Fibroblast of villous mesenchyme (primary cell): ENCODE measurements around the gene EVI5L. TPM values are rescaled to one million over a fixed set of nuclear protein-coding genes. Genes with fewer than 3 reads are reported as not detected.
A peak's percentile ranks its signal among the peaks of the same experiment; 100 is the strongest.

ENCODE experiments used
- DNase-seq: peaks from one replicate; pipeline ENCODE4 v3.0.0-alpha.2; 2010; ENCODE audit warnings: low read depth
- H3K4me3 ChIP-seq: 2 replicates; pipeline ENCODE4 v1.5.1; 2011; ENCODE audit warnings: low read depth, mild to moderate bottlenecking, low read length
- CTCF ChIP-seq: IDR thresholded peaks from 2 replicates; pipeline ENCODE4 v1.5.1; 2012; ENCODE audit warnings: low read depth, mild to moderate bottlenecking, low read length; ENCODE audit not compliant: insufficient read depth
- total RNA-seq: library from RNA; depleted of rRNA; stranded (reverse); fragments of >200 nt; gene quantifications from 2 replicates; pipeline ENCODE4 v1.2.3, GENCODE V29; 2012

EVI5L gene
- total RNA-seq, 1 donor = 25.5 TPM

- no peak for TF ChIP-seq CTCF
- no peak overlapping the region for H3K4me3 ChIP-seq
- no peak for DNase-seq
Measured at GRCh38 chr19:7863971-7864689, 34.1 kb downstream of the EVI5L start.

- H3K4me3 ChIP-seq = no peak overlapping the region
- no peak for TF ChIP-seq CTCF
- no peak for DNase-seq
Measured at GRCh38 chr19:7864690-7865074, 34.7 kb downstream of the EVI5L start.

GRCh38 chr19:7865262-7865911 lies 35.4 kb downstream of the EVI5L start:
- no peak for DNase-seq
- no peak for TF ChIP-seq CTCF
- H3K4me3 ChIP-seq = no peak overlapping the region

GRCh38 chr19:7866399-7867091 lies 36.5 kb downstream of the EVI5L start:
- H3K4me3 ChIP-seq = no peak overlapping the region
- no peak for TF ChIP-seq CTCF
- DNase-seq = no peak

GRCh38 chr19:7867092-7867844 lies 37.2 kb downstream of the EVI5L start:
- H3K4me3 ChIP-seq = no peak overlapping the region
- DNase-seq = no peak
- no peak for TF ChIP-seq CTCF

- H3K4me3 ChIP-seq = peak overlapping the region; percentile 57
- DNase-seq = no peak
Measured at GRCh38 chr19:7868326-7868670, 38.3 kb downstream of the EVI5L start.

More at GRCh38 chr19:7868326-7868670, 38.3 kb downstream of the EVI5L start:
- no peak for TF ChIP-seq CTCF
